Pulmonary artery endothelial cell (primary cell): ENCODE results near the gene FAM131C. TPM values are rescaled to one million over a fixed set of nuclear protein-coding genes. Genes with fewer than 3 reads are reported as not detected.
"Not testable (repeated sequence)": the region's sequence is repeated elsewhere in the genome, so short reads cannot be mapped to it uniquely, and the experiment has no call there.

Experiments used
- DNase-seq: peaks from one replicate; pipeline ENCODE4 v3.0.0-alpha.2; 2011; ENCODE audit warnings: low read depth, low spot score
- total RNA-seq: library from RNA; depleted of rRNA; stranded (reverse); fragments of >200 nt; gene quantifications from 2 replicates; pipeline ENCODE4 v1.2.3, GENCODE V29; 2014

FAM131C gene
- total RNA-seq, 1 donor from 2014 or later = 0.20 TPM

GRCh38 chr1:16061266-16061665, 12.2 kb downstream of the FAM131C start:
- DNase-seq = no peak

- DNase-seq = not testable (repeated sequence)
Observed at GRCh38 chr1:16058394-16059120, 14.9 kb downstream of the FAM131C start.

GRCh38 chr1:16057314-16057915, 16.0 kb downstream of the FAM131C start:
- DNase-seq = not testable (repeated sequence)

- DNase-seq = not testable (repeated sequence)
Observed at GRCh38 chr1:16056521-16056912, 16.9 kb downstream of the FAM131C start.

- DNase-seq = peak; percentile 24
Observed at GRCh38 chr1:16055613-16056520, 17.6 kb downstream of the FAM131C start.

GRCh38 chr1:16054598-16055540, 18.6 kb downstream of the FAM131C start:
- DNase-seq = no peak

- no peak for DNase-seq
Observed at GRCh38 chr1:16053781-16054502, 19.5 kb downstream of the FAM131C start.

- not testable (repeated sequence) for DNase-seq
Observed at GRCh38 chr1:16051949-16052348, 21.5 kb downstream of the FAM131C start.

- DNase-seq = no peak
Observed at GRCh38 chr1:16051039-16051438, 22.4 kb downstream of the FAM131C start.

- no peak for DNase-seq
Observed at GRCh38 chr1:16050328-16050727, 23.1 kb downstream of the FAM131C start.

- no peak for DNase-seq
Observed at GRCh38 chr1:16048573-16049189, 24.8 kb downstream of the FAM131C start.

GRCh38 chr1:16047791-16048475, 25.5 kb downstream of the FAM131C start:
- no peak for DNase-seq

- no peak for DNase-seq
Observed at GRCh38 chr1:16046842-16047241, 26.6 kb downstream of the FAM131C start.

GRCh38 chr1:16043950-16044349, 29.5 kb downstream of the FAM131C start:
- no peak for DNase-seq

GRCh38 chr1:16043521-16043920, 29.9 kb downstream of the FAM131C start, which contains the start of gene CLCNKB:
Gene CLCNKB, plus strand, starts transcription at chr1:16043782. Its CDS starts 711 bp downstream, at chr1:16044493.
- DNase-seq = no peak

GRCh38 chr1:16042654-16043053, 30.8 kb downstream of the FAM131C start:
- DNase-seq = not testable (repeated sequence)

GRCh38 chr1:16042096-16042495, 31.4 kb downstream of the FAM131C start:
- no peak for DNase-seq

- no peak for DNase-seq
Observed at GRCh38 chr1:16041200-16041599, 32.3 kb downstream of the FAM131C start.

GRCh38 chr1:16039871-16040270, 33.6 kb downstream of the FAM131C start:
- DNase-seq = not testable (repeated sequence)
